Esophagus (tissue), 2 donors: ENCODE measurements around the gene TSEN15. TPM values are rescaled to one million over a fixed set of nuclear protein-coding genes. Genes with fewer than 3 reads are reported as not detected.

Experiments used
- H3K27ac ChIP-seq, 2 donors: one replicate each; pipeline ENCODE4 v1.5.1; 2013; ENCODE audit warnings: low read depth in 2 of 2, mild to moderate bottlenecking in 2 of 2, inconsistent platforms in 1 of 2, low read length in 1 of 2, moderate library complexity in 1 of 2
- H3K27me3 ChIP-seq, 2 donors: one replicate each; pipeline ENCODE4 v1.6.1; 2013; ENCODE audit warnings: low read length in 2 of 2, control low read depth in 1 of 2, mild to moderate bottlenecking in 1 of 2; ENCODE audit not compliant: insufficient read depth in 2 of 2, control insufficient read depth in 1 of 2
- H3K36me3 ChIP-seq, 2 donors: one replicate each; pipeline ENCODE4 v1.6.1; 2013; ENCODE audit warnings: low read length in 1 of 2; ENCODE audit not compliant: control insufficient read depth in 2 of 2, insufficient read depth in 2 of 2
- H3K4me1 ChIP-seq, 2 donors: one replicate each; pipeline ENCODE4 v1.6.1; 2013; ENCODE audit warnings: low read length in 1 of 2; ENCODE audit not compliant: control insufficient read depth in 2 of 2, insufficient read depth in 2 of 2
- H3K4me3 ChIP-seq, 2 donors: one replicate each; pipeline ENCODE4 v1.5.1; 2013; ENCODE audit warnings: low read length in 2 of 2, mild to moderate bottlenecking in 2 of 2, low read depth in 1 of 2, moderate library complexity in 1 of 2
- H3K9me3 ChIP-seq, 2 donors: one replicate each; pipeline ENCODE4 v1.6.1; 2013; ENCODE audit warnings: mild to moderate bottlenecking in 2 of 2, low read depth in 1 of 2, low read length in 1 of 2, moderate library complexity in 1 of 2; ENCODE audit not compliant: control insufficient read depth in 2 of 2, insufficient read depth in 1 of 2
- WGBS, 2 donors: extraction: QIAGEN DNeasy Blood & Tissue Kit; methylation state at CpG; one replicate each; pipeline ENCODE4 v1.1.7; 2013; 5-methylcytosine and 5-hydroxymethylcytosine counted together
- polyA plus RNA-seq, 2 donors: library from polyadenylated mRNA; stranded (reverse); fragments of 200-250 nt; gene quantifications; one replicate each; pipeline ENCODE4 v1.2.3, GENCODE V29; 2013
- donor health status: healthy with polysubstance abuse.
- donor health status: Bipolar disorder and iron deficiency.

Gene TSEN15
- polyA plus RNA-seq, 2 donors, result 12.3 to 14.2 TPM

- no peaks in the 10 kb centered on the region for H3K36me3 ChIP-seq
- no peaks in the 10 kb centered on the region for H3K4me1 ChIP-seq
- H3K4me3 ChIP-seq, result no peak overlapping the region
- H3K9me3 ChIP-seq, result no peaks in the 10 kb centered on the region
- no peak overlapping the region for H3K27ac ChIP-seq
- WGBS, 2 donors, result 85 to 86% methylated on average over 5 of the region's 5 CpGs
- no peaks in the 10 kb centered on the region for H3K27me3 ChIP-seq
Observed at GRCh38 chr1:184019069-184019468, 32.5 kb upstream of the TSEN15 start.

- Histone ChIP-seq H3K4me3 (no peak overlapping the region), H3K36me3 (no peaks in the 10 kb centered on the region), H3K4me1 (no peaks in the 10 kb centered on the region), H3K9me3 (no peaks in the 10 kb centered on the region), H3K27ac (no peak overlapping the region), H3K27me3 (no peaks in the 10 kb centered on the region)
- WGBS, 2 donors, result 90 to 91% methylated on average over 2 of the region's 2 CpGs
Observed at GRCh38 chr1:184019506-184019905, 32.0 kb upstream of the TSEN15 start.

GRCh38 chr1:184020328-184020727, 31.2 kb upstream of the TSEN15 start:
- Histone ChIP-seq H3K36me3 (no peaks in the 10 kb centered on the region), H3K27me3 (no peaks in the 10 kb centered on the region), H3K27ac (no peak overlapping the region), H3K4me1 (no peaks in the 10 kb centered on the region), H3K9me3 (no peaks in the 10 kb centered on the region), H3K4me3 (no peak overlapping the region)
- WGBS, 2 donors, result 95 to 98% methylated on average over 2 of the region's 2 CpGs

GRCh38 chr1:184020855-184021254, 30.7 kb upstream of the TSEN15 start:
- Histone ChIP-seq H3K9me3 (no peaks in the 10 kb centered on the region), H3K4me3 (no peak overlapping the region), H3K27me3 (no peaks in the 10 kb centered on the region), H3K27ac (no peak overlapping the region), H3K4me1 (no peaks in the 10 kb centered on the region), H3K36me3 (no peaks in the 10 kb centered on the region)
- WGBS, 2 donors, result 73 to 83% methylated on average over 3 of the region's 3 CpGs

- Histone ChIP-seq H3K9me3 (no peaks in the 10 kb centered on the region), H3K27ac (no peak overlapping the region), H3K4me1 (no peaks in the 10 kb centered on the region), H3K4me3 (no peak overlapping the region), H3K27me3 (no peaks in the 10 kb centered on the region), H3K36me3 (no peaks in the 10 kb centered on the region)
- WGBS, 2 donors, result 27 to 59% methylated on average over 1 of the region's 1 CpG
Observed at GRCh38 chr1:184021728-184022127, 29.8 kb upstream of the TSEN15 start.

GRCh38 chr1:184022668-184023067, 28.9 kb upstream of the TSEN15 start:
- H3K27ac ChIP-seq, result no peak overlapping the region
- no peak overlapping the region for H3K4me3 ChIP-seq
- 42 to 54% methylated on average over 2 of the region's 2 CpGs for WGBS, 2 donors
- H3K4me1 ChIP-seq, result no peaks in the 10 kb centered on the region
- no peaks in the 10 kb centered on the region for H3K36me3 ChIP-seq
- no peaks in the 10 kb centered on the region for H3K9me3 ChIP-seq
- H3K27me3 ChIP-seq, result no peaks in the 10 kb centered on the region

- H3K27ac ChIP-seq, result no peak overlapping the region
- no peaks in the 10 kb centered on the region for H3K27me3 ChIP-seq
- H3K4me3 ChIP-seq, result no peak overlapping the region
- H3K4me1 ChIP-seq, result no peaks in the 10 kb centered on the region
- no peaks in the 10 kb centered on the region for H3K36me3 ChIP-seq
- H3K9me3 ChIP-seq, result no peaks in the 10 kb centered on the region
Observed at GRCh38 chr1:184023171-184023570, 28.4 kb upstream of the TSEN15 start.

GRCh38 chr1:184025242-184025675, 26.3 kb upstream of the TSEN15 start:
- Histone ChIP-seq H3K4me3 (no peak overlapping the region), H3K36me3 (no peaks in the 10 kb centered on the region), H3K27me3 (no peaks in the 10 kb centered on the region), H3K9me3 (no peaks in the 10 kb centered on the region), H3K27ac (no peak overlapping the region), H3K4me1 (no peaks in the 10 kb centered on the region)
- 60 to 83% methylated on average over 1 of the region's 1 CpG for WGBS, 2 donors

- no peaks in the 10 kb centered on the region for H3K4me1 ChIP-seq
- 45 to 51% methylated on average over 6 of the region's 6 CpGs for WGBS, 2 donors
Observed at GRCh38 chr1:184027826-184028695, 23.5 kb upstream of the TSEN15 start.

More at GRCh38 chr1:184027826-184028695, 23.5 kb upstream of the TSEN15 start:
- Histone ChIP-seq H3K36me3 (no peaks in the 10 kb centered on the region), H3K9me3 (no peaks in the 10 kb centered on the region), H3K4me3 (no peak overlapping the region), H3K27me3 (peaks cover 0 to 3% of the 10 kb centered on the region in 2 donors), H3K27ac (no peak overlapping the region)
